HG03108 (cell line): ENCODE data around the gene SMYD3.

Source experiments
- ATAC-seq: cut with Tn5 transposase; IDR thresholded peaks from one replicate; pipeline ENCODE4 v1.9.1; 2021; ENCODE audit warnings: moderate library complexity; ENCODE audit not compliant: unreplicated experiment

Gene SMYD3

GRCh38 chr1:246218686-246219085 is 288.4 kb downstream of the SMYD3 start:
- ATAC-seq: no peak

GRCh38 chr1:246216906-246217305 is 290.2 kb downstream of the SMYD3 start:
- no peak for ATAC-seq

GRCh38 chr1:246215510-246215903 is 291.6 kb downstream of the SMYD3 start:
- no peak for ATAC-seq

- ATAC-seq: peak; percentile 88
These were observed 292.2 kb downstream of the SMYD3 start for GRCh38 chr1:246214708-246215509.

- no peak for ATAC-seq
These were observed 293.1 kb downstream of the SMYD3 start for GRCh38 chr1:246213947-246214346.

- ATAC-seq: no peak
These were observed 293.6 kb downstream of the SMYD3 start for GRCh38 chr1:246213502-246213901.

- no peak for ATAC-seq
These were observed 294.0 kb downstream of the SMYD3 start for GRCh38 chr1:246213036-246213435.

- no peak for ATAC-seq
These were observed 295.1 kb downstream of the SMYD3 start for GRCh38 chr1:246212013-246212412.

GRCh38 chr1:246210756-246211155 is 296.3 kb downstream of the SMYD3 start:
- ATAC-seq: no peak

GRCh38 chr1:246208105-246208504 is 299.0 kb downstream of the SMYD3 start:
- ATAC-seq: no peak

- no peak for ATAC-seq
These were observed 303.9 kb downstream of the SMYD3 start for GRCh38 chr1:246203180-246203579.

GRCh38 chr1:246200738-246201137 is 306.3 kb downstream of the SMYD3 start:
- ATAC-seq: no peak

GRCh38 chr1:246200225-246200624 is 306.9 kb downstream of the SMYD3 start:
- no peak for ATAC-seq

- no peak for ATAC-seq
These were observed 307.9 kb downstream of the SMYD3 start for GRCh38 chr1:246199086-246199645.

- no peak for ATAC-seq
These were observed 308.8 kb downstream of the SMYD3 start for GRCh38 chr1:246198115-246198816.

- ATAC-seq: no peak
These were observed 310.0 kb downstream of the SMYD3 start for GRCh38 chr1:246197076-246197475.

- no peak for ATAC-seq
These were observed 311.8 kb downstream of the SMYD3 start for GRCh38 chr1:246195296-246195695.

- no peak for ATAC-seq
These were observed 313.5 kb downstream of the SMYD3 start for GRCh38 chr1:246193537-246193936.

GRCh38 chr1:246189126-246189525 is 318.0 kb downstream of the SMYD3 start:
- ATAC-seq: no peak

- ATAC-seq: no peak
These were observed 319.2 kb downstream of the SMYD3 start for GRCh38 chr1:246187834-246188372.

- ATAC-seq: no peak
These were observed 322.6 kb downstream of the SMYD3 start for GRCh38 chr1:246184503-246184902.
